Retina (tissue), 1 donor: Measurements from ENCODE around the gene DGKD.
"Not testable (repeated sequence)": the region's sequence is repeated elsewhere in the genome, so short reads cannot be mapped to it uniquely, and the experiment has no call there.

Source experiments
- DNase-seq: peaks from one replicate; pipeline ENCODE4 v3.0.0-alpha.2; 2016

Gene DGKD, protein sequence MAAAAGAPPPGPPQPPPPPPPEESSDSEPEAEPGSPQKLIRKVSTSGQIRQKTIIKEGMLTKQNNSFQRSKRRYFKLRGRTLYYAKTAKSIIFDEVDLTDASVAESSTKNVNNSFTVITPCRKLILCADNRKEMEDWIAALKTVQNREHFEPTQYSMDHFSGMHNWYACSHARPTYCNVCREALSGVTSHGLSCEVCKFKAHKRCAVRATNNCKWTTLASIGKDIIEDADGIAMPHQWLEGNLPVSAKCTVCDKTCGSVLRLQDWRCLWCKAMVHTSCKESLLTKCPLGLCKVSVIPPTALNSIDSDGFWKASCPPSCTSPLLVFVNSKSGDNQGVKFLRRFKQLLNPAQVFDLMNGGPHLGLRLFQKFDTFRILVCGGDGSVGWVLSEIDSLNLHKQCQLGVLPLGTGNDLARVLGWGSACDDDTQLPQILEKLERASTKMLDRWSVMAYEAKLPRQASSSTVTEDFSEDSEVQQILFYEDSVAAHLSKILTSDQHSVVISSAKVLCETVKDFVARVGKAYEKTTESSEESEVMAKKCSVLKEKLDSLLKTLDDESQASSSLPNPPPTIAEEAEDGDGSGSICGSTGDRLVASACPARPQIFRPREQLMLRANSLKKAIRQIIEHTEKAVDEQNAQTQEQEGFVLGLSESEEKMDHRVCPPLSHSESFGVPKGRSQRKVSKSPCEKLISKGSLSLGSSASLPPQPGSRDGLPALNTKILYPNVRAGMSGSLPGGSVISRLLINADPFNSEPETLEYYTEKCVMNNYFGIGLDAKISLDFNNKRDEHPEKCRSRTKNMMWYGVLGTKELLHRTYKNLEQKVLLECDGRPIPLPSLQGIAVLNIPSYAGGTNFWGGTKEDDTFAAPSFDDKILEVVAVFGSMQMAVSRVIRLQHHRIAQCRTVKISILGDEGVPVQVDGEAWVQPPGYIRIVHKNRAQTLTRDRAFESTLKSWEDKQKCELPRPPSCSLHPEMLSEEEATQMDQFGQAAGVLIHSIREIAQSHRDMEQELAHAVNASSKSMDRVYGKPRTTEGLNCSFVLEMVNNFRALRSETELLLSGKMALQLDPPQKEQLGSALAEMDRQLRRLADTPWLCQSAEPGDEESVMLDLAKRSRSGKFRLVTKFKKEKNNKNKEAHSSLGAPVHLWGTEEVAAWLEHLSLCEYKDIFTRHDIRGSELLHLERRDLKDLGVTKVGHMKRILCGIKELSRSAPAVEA

GRCh38 chr2:233353769-233354499 lies at the start of gene DGKD:
TSS of gene DGKD (plus strand) at chr2:233354494. CDS start at chr2:233354519, 25 bp downstream.
- peak; percentile 85 for DNase-seq

DNA sequence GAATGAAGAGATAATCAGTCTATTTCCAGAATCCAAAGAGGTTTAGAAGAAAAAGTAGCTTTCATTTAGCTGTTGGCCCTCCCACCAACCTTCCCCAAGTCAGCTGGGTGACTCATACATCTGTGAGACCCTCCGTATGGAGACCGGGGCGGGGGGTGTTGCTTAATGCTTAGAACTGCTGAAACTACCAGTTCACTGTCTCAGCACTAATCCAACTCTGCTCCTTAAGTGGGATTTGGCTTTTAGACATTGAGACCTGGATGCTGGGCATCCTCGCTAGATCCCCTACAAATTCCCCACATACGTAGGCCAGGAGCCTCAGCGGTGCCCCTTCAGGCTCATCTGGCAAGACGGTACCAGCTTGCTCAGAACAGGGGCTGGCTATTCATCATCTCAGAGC lies 46.7 kb upstream of the DGKD start, which contains the start of gene SAG:
Gene SAG (plus strand): TSS at position 252 of the 400 bp plus-strand sequence. CDS start 1,374 bp downstream, outside the sequence.
- no peak for DNase-seq

- no peak for DNase-seq
Measured at GRCh38 chr2:233311241-233311926, 42.9 kb upstream of the DGKD start.

DNA sequence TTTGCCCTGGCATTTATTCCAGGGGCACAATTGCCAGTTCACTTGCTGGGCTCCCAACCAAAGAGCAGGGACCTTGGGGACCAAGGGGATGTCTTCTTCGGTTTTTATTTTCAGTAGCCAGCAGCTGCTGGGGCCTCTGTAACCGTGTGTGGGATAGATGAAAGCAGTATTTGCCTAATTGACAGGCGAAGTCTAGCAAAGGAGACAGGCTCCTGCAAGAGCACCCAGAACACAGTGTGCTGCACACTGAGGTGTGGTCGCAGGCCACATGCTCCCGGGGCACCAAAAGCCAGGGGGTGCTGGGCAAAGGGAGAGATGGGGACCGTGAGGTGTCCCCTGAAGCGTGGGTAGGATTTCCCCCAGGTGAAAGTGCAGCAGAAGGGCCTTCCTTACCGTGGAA lies 41.4 kb upstream of the DGKD start:
- no peak for DNase-seq

- no peak for DNase-seq
Measured at GRCh38 chr2:233314180-233314925, 39.9 kb upstream of the DGKD start.

- no peak for DNase-seq
Measured at GRCh38 chr2:233317196-233317943, 36.9 kb upstream of the DGKD start.

DNA sequence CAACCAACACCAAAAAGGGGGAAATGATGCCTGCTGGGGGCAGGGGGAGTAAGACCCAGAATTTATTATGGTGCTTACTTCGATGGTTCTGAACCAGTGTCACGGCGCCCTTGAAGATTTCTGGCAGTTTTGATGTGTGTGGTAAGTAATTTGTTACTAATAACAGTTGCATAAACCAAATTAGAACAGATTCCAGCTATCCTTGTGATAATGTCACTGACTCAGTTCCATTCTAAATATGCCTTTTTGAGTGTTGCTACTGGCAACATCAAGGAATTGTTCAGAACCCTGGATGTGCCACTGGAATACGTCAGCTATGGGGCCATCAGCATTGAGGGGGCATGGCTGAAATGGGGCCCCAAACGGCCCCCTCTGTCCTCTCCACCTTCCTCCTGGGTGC lies 35.0 kb upstream of the DGKD start:
- DNase-seq, result no peak

GRCh38 chr2:233320470-233320869 lies 33.8 kb upstream of the DGKD start:
- no peak for DNase-seq

- DNase-seq, result no peak
Measured at GRCh38 chr2:233321166-233321565, 33.1 kb upstream of the DGKD start.

DNA sequence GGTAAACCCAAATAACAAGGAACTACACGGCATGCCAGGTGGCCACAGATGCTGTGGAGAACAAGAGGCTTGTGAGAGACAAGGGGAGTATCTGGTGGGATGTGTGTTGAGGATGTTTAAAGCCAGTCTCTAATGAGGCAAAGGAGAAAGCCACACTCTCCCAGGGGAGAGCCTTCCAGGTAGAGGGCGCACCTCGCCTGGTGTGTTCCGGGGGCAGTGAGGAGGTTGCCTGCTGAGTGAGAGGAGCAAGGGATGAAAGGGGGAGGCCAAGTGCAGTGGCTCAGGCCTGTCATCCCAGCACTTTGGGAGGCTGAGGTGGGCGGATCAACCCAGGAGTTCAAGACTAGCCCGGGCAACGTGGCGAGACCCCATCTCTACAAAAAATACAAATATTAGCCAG lies 30.4 kb upstream of the DGKD start:
- DNase-seq, result no peak

- no peak for DNase-seq
Measured at GRCh38 chr2:233325256-233325655, 29.0 kb upstream of the DGKD start.

DNA sequence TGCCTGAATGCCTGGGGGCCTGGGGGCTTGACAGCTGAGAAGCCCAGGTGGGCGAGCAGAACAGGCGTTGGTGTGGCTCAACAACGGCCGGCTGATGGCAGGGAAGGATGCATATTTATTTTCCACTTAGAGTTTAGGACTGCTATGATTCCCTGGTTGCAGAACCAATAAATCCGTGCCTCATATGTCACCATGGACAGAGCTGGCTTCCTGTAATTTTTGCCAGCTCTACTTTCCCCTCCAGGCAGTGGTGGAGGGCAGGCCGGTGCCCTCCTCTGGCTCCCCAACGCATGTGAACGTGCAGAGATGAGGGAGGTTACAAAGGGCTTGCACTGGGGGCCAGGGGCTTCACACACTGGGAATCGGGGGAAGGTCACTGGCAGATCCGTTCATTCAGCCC lies 28.5 kb upstream of the DGKD start:
- no peak for DNase-seq

DNA sequence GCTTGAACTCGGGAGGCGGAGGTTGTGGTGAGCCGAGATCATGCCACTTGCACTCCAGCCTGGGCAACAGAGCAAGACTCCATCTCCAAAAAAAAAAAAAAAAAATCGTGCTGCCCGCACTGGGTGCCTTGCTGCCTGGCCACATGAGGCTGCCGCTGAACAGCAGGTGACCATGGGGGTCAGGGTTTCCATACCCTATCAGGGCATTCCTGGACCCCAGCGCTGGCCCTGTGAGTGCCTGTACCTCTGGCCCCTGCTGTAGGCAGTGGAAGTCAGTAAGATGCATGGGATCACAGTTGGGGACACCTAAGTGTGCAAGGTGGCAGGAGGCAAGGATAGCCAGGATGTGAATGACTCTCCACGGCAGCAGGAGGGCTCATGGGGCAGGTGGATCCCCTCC lies 27.8 kb upstream of the DGKD start:
- no peak for DNase-seq

- no peak for DNase-seq
Measured at GRCh38 chr2:233328922-233329321, 25.4 kb upstream of the DGKD start.

DNA sequence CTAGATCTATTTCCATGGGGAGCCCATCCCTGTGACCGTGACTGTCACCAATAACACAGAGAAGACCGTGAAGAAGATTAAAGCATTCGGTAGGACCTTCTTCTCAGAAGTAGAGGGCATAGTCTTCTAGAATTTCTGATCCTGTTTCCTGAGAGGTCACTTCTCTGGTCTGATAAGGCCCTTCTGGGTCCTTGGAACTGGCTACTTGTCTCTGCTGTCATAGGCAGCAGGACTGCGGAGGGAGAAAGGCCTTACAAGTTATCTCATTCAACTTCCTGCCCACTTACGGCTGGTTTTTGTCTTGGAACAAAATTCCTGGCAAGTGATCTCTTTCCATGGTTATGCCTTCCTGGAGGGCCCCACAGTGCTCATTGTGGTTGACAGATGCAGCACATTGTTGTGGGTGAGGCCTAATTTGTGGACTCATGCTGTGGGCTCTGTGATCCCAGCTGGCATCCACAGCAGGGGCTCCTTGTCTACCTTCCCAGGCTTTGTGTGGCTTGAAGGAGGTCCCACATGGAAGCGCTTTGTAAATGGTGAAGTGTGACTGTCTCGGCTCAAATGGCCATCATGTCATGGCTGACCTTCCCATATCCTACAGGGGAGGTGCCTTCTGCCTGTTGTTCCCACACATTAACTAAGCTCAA lies 24.7 kb upstream of the DGKD start:
- peak; percentile 67 for DNase-seq

DNA sequence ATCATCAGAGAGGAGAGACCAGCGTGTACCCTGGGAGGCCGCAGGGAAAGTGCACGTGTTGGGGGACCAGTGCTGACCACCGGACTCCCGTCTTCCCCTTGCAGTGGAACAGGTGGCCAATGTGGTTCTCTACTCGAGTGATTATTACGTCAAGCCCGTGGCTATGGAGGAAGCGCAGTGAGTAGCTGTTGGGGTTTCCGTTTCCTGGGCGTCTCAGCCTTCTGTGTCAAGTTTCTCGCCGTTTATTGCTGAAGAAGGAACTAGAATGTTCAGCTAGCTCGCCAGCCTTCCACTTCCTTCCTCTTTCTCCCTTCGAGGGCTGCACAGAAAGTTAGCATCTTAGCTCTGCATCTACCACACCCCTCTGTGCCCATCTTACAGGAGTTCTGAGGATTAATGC lies 22.8 kb upstream of the DGKD start:
- DNase-seq, result no peak

DNA sequence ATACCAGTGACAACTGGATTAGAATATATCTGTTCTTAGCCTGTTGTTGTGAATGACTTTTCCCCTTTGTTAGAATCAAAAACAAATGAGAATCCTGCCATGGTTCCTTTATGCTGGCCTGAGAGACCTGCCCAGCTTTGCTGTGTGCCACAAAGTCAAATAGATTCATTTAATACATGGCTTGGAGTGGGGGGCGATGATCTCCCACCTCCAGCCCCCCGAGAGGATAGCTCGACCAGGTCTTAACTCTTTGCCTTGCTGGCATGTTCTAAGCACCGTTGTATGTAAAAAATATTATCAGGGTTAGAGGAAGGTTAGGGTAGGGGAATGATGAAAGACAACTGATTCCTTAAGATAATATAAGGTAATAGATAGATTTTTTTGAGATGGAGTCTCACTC lies 22.2 kb upstream of the DGKD start:
- DNase-seq, result no peak

DNA sequence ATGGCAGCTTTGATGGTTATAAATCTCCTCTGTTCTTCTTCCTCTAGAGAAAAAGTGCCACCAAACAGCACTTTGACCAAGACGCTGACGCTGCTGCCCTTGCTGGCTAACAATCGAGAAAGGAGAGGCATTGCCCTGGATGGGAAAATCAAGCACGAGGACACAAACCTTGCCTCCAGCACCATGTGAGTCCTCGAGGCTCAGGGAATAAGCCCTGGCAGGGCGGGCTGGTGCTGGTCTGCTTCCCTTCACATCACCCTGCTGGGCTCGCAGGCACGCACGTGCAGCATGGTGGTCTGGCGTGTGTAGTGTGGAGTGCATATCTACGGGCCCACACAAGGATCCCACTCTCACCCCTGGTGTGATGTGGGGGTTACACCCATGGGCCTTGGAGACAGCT lies 19.4 kb upstream of the DGKD start:
- DNase-seq, result no peak

GRCh38 chr2:233336091-233336490 lies 18.2 kb upstream of the DGKD start:
- not testable (repeated sequence) for DNase-seq

DNA sequence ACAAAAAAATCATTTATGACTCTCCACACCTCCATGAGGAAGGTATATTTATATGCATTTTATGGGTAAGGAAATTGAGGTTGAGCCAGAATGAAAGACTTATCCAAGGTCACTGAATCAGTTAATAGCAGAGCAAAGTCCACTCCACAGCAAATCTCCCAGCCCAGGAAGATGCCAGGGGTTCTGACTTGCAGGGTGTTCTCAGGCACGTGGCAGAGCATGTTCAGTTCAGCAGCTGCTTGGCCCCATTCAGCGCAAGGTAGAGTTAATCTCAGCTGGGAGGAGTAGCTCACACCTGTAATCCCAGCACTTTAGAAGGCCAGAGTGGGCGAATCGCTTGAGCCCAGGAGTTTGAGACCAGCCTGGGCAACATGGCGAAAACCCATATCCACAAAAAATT lies 17.8 kb upstream of the DGKD start:
- no peak for DNase-seq
